ENCODE data around the gene FRG2B. TPM values are rescaled to one million over a fixed set of nuclear protein-coding genes. Genes with fewer than 3 reads are reported as not detected.
A peak's percentile ranks its signal among the peaks of the same experiment; 100 is the strongest.
"Not testable (repeated sequence)": the region's sequence is repeated elsewhere in the genome, so short reads cannot be mapped to it uniquely, and the experiment has no call there.

FRG2B gene
- total and polyA plus RNA-seq, 11 donors, result not detected

DNA sequence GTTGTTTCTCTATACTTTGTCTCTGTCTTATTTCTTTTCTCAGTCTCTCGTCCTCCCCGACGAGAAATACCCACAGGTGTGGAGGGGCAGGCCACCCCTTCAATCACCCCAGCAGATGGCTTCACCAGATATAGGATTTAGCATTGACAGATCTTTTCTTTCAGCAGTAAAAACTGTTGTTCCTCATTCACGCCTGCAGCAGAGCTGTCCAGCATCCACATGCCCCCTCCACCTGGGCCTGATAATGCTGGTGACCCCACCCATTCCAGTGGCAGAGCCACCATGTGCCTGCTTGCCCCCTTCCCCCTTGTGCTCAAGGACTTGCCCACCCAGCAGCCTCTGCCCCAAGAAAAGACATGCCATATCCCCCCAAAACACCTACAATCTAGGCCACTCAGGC is 15.5 kb downstream of the FRG2B start:
- no peaks in the 10 kb centered on the region for H3K36me3 ChIP-seq
- WGBS, 4 donors, result 38 to 62% (median 59%) methylated on average over 4 of the region's 4 CpGs
- intact Hi-C loops (cut with DNase I), result no loop called here
- DNase-seq (no peak), ATAC-seq (no peak)
- H3K9me3 ChIP-seq, result peaks cover 0 to 5% (median 0%) of the 10 kb centered on the region in 12 donors
- peaks cover 0 to 37% (median 11%) of the 10 kb centered on the region in 9 donors for H3K27me3 ChIP-seq
- H3K27ac ChIP-seq, result no peak overlapping the region
- no peaks in the 10 kb centered on the region for H3K4me1 ChIP-seq
- TF ChIP-seq, protein P1, sequence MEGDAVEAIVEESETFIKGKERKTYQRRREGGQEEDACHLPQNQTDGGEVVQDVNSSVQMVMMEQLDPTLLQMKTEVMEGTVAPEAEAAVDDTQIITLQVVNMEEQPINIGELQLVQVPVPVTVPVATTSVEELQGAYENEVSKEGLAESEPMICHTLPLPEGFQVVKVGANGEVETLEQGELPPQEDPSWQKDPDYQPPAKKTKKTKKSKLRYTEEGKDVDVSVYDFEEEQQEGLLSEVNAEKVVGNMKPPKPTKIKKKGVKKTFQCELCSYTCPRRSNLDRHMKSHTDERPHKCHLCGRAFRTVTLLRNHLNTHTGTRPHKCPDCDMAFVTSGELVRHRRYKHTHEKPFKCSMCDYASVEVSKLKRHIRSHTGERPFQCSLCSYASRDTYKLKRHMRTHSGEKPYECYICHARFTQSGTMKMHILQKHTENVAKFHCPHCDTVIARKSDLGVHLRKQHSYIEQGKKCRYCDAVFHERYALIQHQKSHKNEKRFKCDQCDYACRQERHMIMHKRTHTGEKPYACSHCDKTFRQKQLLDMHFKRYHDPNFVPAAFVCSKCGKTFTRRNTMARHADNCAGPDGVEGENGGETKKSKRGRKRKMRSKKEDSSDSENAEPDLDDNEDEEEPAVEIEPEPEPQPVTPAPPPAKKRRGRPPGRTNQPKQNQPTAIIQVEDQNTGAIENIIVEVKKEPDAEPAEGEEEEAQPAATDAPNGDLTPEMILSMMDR (IDR thresholded peaks at IDR 0.05), result no peak
- TF ChIP-seq POLR2A (IDR thresholded peaks at IDR 0.05), result no peak
- no peak overlapping the region for H3K4me3 ChIP-seq

DNA sequence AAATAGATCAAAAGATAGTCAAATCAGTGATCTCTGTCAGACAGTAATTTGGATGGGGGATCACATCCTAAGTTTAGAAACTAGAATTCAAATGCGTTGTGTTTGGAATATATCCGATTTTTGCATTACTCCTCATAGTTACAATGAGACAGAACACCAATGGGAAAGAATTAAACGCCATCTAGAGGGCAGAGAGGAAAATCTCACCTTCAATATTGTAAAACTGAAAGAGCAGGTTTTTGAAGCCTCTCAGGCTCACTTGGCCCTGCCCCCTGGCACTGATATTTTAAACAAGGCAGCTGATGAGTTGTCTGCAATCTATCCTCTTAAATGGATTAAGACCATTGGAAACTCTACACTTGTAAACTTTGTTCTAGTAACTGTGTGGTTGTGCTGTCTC is 17.7 kb downstream of the FRG2B start:
- DNase-seq (no peak), ATAC-seq (no peak)
- no peaks in the 10 kb centered on the region for H3K36me3 ChIP-seq
- WGBS, 4 donors, result 10 to 56% (median 42%) methylated on average over 3 of the region's 3 CpGs
- H3K27me3 ChIP-seq, result peaks cover 0 to 57% (median 19%) of the 10 kb centered on the region in 9 donors
- intact Hi-C loops (cut with DNase I), result loop anchor here in 4 of 10 donors (1.0 to 5.0 kb wide), 5 partner anchors 172 to 297 kb away; no protein-coding TSS in a partner anchor
- TF ChIP-seq, protein P1 (IDR thresholded peaks at IDR 0.05), result peak in 11 of 12 donors; percentile 18 to 62 (median 53)
- no peak for TF ChIP-seq POLR2A (IDR thresholded peaks at IDR 0.05)
- no peak overlapping the region for H3K4me3 ChIP-seq
- peaks cover 0 to 5% (median 0%) of the 10 kb centered on the region in 12 donors for H3K9me3 ChIP-seq
- H3K4me1 ChIP-seq, result no peaks in the 10 kb centered on the region
- no peak overlapping the region for H3K27ac ChIP-seq

DNA sequence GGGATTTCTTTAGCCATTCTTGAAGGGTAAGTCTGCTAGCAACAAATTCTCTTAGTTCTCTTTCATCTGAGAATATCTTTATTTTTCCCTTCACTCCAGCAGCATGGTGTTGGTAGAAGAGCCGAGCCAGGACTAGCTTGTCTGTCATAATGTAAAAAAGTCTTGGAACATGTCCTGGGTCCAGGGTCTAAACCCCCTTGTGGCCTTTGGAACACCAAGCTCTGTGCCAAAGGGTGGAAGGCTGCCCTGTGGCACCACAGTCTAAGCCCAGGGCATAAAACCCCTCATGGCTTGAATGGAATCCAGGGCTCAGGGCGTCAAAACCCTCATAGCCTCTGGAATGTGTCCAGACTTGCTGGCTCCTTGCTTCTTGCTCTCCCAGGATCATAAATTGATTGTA is 23.2 kb downstream of the FRG2B start:
- intact Hi-C loops (cut with DNase I); H3K4me3 ChIP-seq; DNase-seq; H3K27ac ChIP-seq; H3K4me1 ChIP-seq; H3K36me3 ChIP-seq; ATAC-seq; H3K9me3 ChIP-seq: not testable (repeated sequence)
- peaks cover 0 to 94% (median 29%) of the 10 kb centered on the region in 9 donors for H3K27me3 ChIP-seq
- WGBS, 4 donors, result 59 to 70% (median 66%) methylated on average over 2 of the region's 2 CpGs

DNA sequence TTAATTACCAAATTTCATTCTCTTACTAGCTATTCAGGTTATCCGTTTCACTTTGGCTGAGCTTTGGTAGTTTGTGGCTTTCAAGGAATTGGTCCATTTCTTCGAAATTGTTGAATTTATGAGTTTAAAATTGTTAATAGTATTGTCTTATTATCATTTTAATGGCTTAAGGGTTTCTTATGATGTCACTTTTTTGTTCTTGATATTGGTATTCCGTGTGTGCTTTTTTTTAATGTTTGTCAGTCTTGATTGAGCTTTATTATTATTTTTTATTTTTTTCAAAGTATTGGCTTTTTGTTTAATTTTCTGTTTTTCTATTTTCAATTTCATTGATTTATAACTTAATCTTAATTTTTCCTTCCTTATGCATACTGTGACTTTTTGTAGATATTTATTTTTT is 25.9 kb downstream of the FRG2B start:
- ATAC-seq (no peak), DNase-seq (no peak)
- no peaks in the 10 kb centered on the region for H3K4me1 ChIP-seq
- no peaks in the 10 kb centered on the region for H3K36me3 ChIP-seq
- H3K27me3 ChIP-seq, result peaks cover 0 to 87% (median 25%) of the 10 kb centered on the region in 9 donors
- WGBS, 4 donors, result 44 to 61% (median 53%) methylated on average over 3 of the region's 3 CpGs
- H3K27ac ChIP-seq, result no peak overlapping the region
- TF ChIP-seq, protein P1 (IDR thresholded peaks at IDR 0.05), result no peak
- no peak for TF ChIP-seq POLR2A (IDR thresholded peaks at IDR 0.05)
- intact Hi-C loops (cut with DNase I), result no loop called here
- H3K4me3 ChIP-seq, result no peak overlapping the region
- no peaks in the 10 kb centered on the region for H3K9me3 ChIP-seq

DNA sequence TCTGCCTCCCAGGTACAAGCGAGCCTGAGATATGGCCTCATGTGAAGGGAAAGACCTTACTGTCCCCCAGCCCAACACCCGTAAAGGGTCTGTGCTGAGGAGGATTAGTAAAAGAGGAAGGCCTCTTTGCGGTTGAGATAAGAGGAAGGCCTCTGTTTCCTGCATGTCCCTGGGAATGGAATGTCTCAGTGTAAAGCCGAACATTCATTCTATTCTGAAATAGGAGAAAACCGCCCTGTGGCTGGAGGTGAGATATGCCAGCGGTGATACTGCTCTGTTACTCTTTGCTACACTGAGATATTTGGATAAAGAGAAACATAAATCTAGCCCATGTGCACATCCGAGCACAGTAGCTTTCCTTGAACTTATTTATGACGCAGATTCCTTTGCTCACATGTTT is 26.7 kb downstream of the FRG2B start:
- H3K9me3 ChIP-seq; DNase-seq; H3K4me3 ChIP-seq; H3K27ac ChIP-seq; intact Hi-C loops (cut with DNase I); H3K4me1 ChIP-seq; H3K36me3 ChIP-seq; ATAC-seq: not testable (repeated sequence)
- WGBS, 4 donors, result 54 to 66% (median 61%) methylated on average over 8 of the region's 8 CpGs
- H3K27me3 ChIP-seq, result peaks cover 0 to 79% (median 25%) of the 10 kb centered on the region in 9 donors
